HepG2 (cell line): ENCODE data around the gene CS. TPM values are rescaled to one million over a fixed set of nuclear protein-coding genes. Genes with fewer than 3 reads are reported as not detected.

Source experiments
- HIVEP1 ChIP-seq: sonication (generic); formaldehyde crosslinking; IDR thresholded peaks from 2 replicates; pipeline ENCODE4 v1.4.0; 2020; ENCODE audit warnings: mild to moderate bottlenecking, missing genetic modification reagents
- HNRNPUL1 ChIP-seq: fragments of 200-400 bp; formaldehyde crosslinking; IDR thresholded peaks from 2 replicates; pipeline ENCODE4 v1.6.1; 2017; ENCODE audit warnings: low read depth, mild to moderate bottlenecking, low read length, moderate library complexity
- POLR2G ChIP-seq: fragments of 200-400 bp; formaldehyde crosslinking; IDR thresholded peaks from 2 replicates; pipeline ENCODE4 v1.6.1; 2018; ENCODE audit warnings: mild to moderate bottlenecking, low read depth, low read length, moderate library complexity
- ZNF460 ChIP-seq: sonication (generic); formaldehyde crosslinking; IDR thresholded peaks from 2 replicates; pipeline ENCODE4 v1.5.1; 2020; ENCODE audit warnings: missing genetic modification reagents, mild to moderate bottlenecking, borderline replicate concordance
- ZNF687 ChIP-seq: sonication (generic); formaldehyde crosslinking; IDR thresholded peaks from 2 replicates; pipeline ENCODE4 v1.5.1; 2020; ENCODE audit warnings: mild to moderate bottlenecking, missing genetic modification reagents, moderate library complexity
- polyA plus RNA-seq, 8 experiments: library from polyadenylated mRNA; depleted of rRNA in 3 of 8; stranded (reverse) in 7 of 8; unstranded in 1 of 8; fragments of >200 nt; fragmentation: Illumina TruSeq in 4 of 8; extraction: Trizol in 4 of 8; gene quantifications; 2 replicates each; pipeline versions ENCODE4 v1.2.1 to v1.2.3, GENCODE V29; 2011 to 2016; ENCODE audit warnings: low read depth in 4 of 8, missing spikeins in 1 of 8, mixed read lengths in 1 of 8; ENCODE audit not compliant: insufficient read depth in 1 of 8
- total RNA-seq, 5 experiments: library from RNA; depleted of rRNA; stranded (reverse); fragments of >200 nt; fragmentation: Illumina TruSeq; extraction: Trizol; gene quantifications; 2 replicates each; pipeline ENCODE4 v1.2.3, GENCODE V29; 2016; ENCODE audit warnings: low read depth in 1 of 5
- TF ChIP-seq, protein P1 (sequence below): IDR thresholded peaks from 2 replicates; pipeline ENCODE4 v1.6.1; 2016; ENCODE audit warnings: control low read depth
- TF ChIP-seq, protein P2 (sequence below): sonication (generic); formaldehyde crosslinking; IDR thresholded peaks from 2 replicates; pipeline ENCODE4 v1.5.1; 2020; ENCODE audit warnings: missing genetic modification reagents, mild to moderate bottlenecking, borderline replicate concordance

CS gene
- total and polyA plus RNA-seq, 2 of the 13 experiments (the other 11 are each of a cell fraction or from before 2014, with no cell fraction given) = 173 to 175 TPM

DNA sequence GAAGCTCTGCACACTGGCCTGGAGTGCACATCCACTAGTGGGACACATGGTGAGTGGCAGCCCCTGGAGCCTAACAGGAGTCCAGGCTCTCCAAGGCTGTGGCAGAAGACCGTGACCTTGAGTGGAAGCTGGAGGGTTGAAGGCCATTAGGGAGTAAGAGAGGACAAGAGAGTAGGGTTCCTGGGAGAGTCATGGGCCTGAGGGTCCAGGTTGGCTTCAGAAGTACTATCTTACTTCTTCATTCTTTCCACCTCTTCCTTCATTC lies 39.0 kb upstream of the CS start (continued):
- TF ChIP-seq ZNF687 (peak; percentile 18; the same call in 1 of the 2 replicates), ZNF460 (CRISPR knock-in tag) (no peak), HIVEP1 (no peak), POLR2G (no peak), HNRNPUL1 (no peak)
- TF ChIP-seq, protein P1, sequence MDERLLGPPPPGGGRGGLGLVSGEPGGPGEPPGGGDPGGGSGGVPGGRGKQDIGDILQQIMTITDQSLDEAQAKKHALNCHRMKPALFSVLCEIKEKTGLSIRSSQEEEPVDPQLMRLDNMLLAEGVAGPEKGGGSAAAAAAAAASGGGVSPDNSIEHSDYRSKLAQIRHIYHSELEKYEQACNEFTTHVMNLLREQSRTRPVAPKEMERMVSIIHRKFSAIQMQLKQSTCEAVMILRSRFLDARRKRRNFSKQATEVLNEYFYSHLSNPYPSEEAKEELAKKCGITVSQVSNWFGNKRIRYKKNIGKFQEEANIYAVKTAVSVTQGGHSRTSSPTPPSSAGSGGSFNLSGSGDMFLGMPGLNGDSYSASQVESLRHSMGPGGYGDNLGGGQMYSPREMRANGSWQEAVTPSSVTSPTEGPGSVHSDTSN (CRISPR knock-in tag) = peak; percentile 34; the same call in 1 of the 2 replicates
- TF ChIP-seq, protein P2, sequence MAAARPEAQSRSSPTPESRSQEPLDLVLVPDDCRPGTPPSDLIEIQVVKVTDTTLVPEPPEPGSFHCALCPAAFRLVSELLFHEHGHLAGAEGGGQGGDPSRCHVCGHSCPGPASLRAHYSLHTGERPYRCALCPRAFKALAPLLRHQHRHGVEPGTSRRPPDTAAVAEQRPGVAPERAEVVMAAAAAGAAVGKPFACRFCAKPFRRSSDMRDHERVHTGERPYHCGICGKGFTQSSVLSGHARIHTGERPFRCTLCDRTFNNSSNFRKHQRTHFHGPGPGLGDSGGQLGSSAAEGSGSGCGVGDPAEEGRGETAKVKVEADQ (CRISPR knock-in tag) = no peak
- TF ChIP-seq, all 625 proteins: peak for 3
